GM21786 (cell line): ENCODE measurements around the gene GRB14.

Experiments
- ATAC-seq: cut with Tn5 transposase; IDR thresholded peaks from one replicate; pipeline ENCODE4 v1.9.1; 2021; ENCODE audit not compliant: unreplicated experiment

Gene GRB14

GRCh38 chr2:164617466-164617865 lies 3.8 kb downstream of the GRB14 start:
- ATAC-seq, result no peak

- ATAC-seq, result no peak
Observed at GRCh38 chr2:164613321-164613982, 7.8 kb downstream of the GRB14 start.

GRCh38 chr2:164609790-164610189 lies 11.5 kb downstream of the GRB14 start:
- no peak for ATAC-seq

GRCh38 chr2:164606557-164606956 lies 14.7 kb downstream of the GRB14 start:
- ATAC-seq, result no peak

GRCh38 chr2:164605295-164605694 lies 16.0 kb downstream of the GRB14 start:
- no peak for ATAC-seq

GRCh38 chr2:164600763-164601162 lies 20.5 kb downstream of the GRB14 start:
- no peak for ATAC-seq

GRCh38 chr2:164599954-164600589 lies 21.2 kb downstream of the GRB14 start:
- peak; percentile 100 for ATAC-seq

GRCh38 chr2:164597983-164598382 lies 23.3 kb downstream of the GRB14 start:
- ATAC-seq, result no peak

- no peak for ATAC-seq
Observed at GRCh38 chr2:164595031-164595430, 26.3 kb downstream of the GRB14 start.

- ATAC-seq, result no peak
Observed at GRCh38 chr2:164593959-164594358, 27.3 kb downstream of the GRB14 start.

GRCh38 chr2:164593541-164593940 lies 27.7 kb downstream of the GRB14 start:
- no peak for ATAC-seq

- no peak for ATAC-seq
Observed at GRCh38 chr2:164589522-164589921, 31.8 kb downstream of the GRB14 start.

- ATAC-seq, result no peak
Observed at GRCh38 chr2:164581050-164581449, 40.2 kb downstream of the GRB14 start.

- ATAC-seq, result no peak
Observed at GRCh38 chr2:164574931-164575330, 46.4 kb downstream of the GRB14 start.

GRCh38 chr2:164570475-164570874 lies 50.8 kb downstream of the GRB14 start:
- no peak for ATAC-seq

- ATAC-seq, result no peak
Observed at GRCh38 chr2:164569378-164569777, 51.9 kb downstream of the GRB14 start.

- no peak for ATAC-seq
Observed at GRCh38 chr2:164568317-164568716, 53.0 kb downstream of the GRB14 start.

GRCh38 chr2:164567335-164567989 lies 53.8 kb downstream of the GRB14 start:
- ATAC-seq, result no peak

GRCh38 chr2:164565359-164565758 lies 55.9 kb downstream of the GRB14 start:
- no peak for ATAC-seq

GRCh38 chr2:164562666-164563065 lies 58.6 kb downstream of the GRB14 start:
- ATAC-seq, result no peak

- no peak for ATAC-seq
Observed at GRCh38 chr2:164561991-164562390, 59.3 kb downstream of the GRB14 start.

GRCh38 chr2:164561416-164561815 lies 59.9 kb downstream of the GRB14 start:
- ATAC-seq, result no peak
